AG09319 (cell line): Measurements from ENCODE around the gene FHAD1.

Experiments used
- DNase-seq: peaks from one replicate; pipeline ENCODE4 v3.0.0-alpha.2; 2010; ENCODE audit warnings: low read depth; ENCODE audit errors: extremely low read depth
- CTCF ChIP-seq: IDR thresholded peaks from 2 replicates; pipeline ENCODE4 v1.5.1; 2011; ENCODE audit warnings: low read depth, mild to moderate bottlenecking, inconsistent platforms, low read length, moderate library complexity

Gene FHAD1

DNA sequence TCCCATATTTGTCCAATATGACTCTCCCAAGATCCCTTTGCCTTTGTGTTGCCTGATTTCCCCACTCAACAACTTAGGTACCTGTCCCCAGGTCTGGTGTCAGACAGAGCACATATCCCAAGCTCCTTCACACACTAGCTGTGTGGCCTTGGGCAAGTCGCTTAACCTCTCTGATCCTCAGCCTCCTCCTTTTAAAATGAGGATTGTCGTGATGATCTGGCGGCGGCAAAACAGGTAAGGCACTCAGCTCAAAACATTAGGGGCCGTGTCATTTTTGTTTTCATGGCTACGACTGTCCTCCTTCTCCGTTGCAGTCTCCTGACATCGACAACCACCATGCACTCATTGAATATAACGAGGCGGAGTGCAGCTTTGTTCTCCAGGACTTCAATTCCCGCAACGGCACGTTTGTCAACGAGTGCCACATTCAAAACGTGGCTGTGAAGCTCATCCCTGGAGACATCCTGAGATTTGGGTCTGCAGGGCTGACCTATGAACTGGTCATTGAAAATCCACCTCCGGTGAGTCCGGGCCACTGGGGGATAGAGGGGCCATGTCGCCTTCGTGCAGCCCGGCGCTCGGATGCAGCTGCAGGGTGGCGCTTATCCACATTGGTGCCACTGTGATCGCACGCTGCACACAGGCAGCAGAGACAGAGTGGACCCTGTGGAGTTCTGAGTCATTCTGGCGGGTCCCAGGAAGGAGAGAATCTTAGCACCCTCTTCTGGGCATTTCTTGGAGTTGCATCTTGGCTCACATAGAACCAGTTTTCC, 25.2 kb downstream of the FHAD1 start:
- peak; percentile 30 for DNase-seq
- TF ChIP-seq CTCF, result peak; percentile 80

DNA sequence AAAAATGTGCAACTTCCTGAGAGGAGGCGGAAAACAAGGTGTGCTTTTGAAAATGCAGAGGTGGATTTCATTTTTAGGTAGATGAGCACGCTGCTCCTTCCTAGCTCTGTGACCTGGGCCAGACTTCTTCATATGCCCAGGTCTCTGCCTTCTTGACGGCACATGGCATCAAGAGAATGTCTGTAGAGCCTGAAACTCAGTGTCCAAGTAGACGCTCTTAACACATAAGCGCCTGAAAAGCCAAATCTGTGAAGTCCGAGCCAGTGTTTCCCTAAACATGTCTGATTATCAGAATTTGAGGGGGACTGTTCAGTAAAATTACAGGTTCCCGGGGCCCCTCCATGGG, 25.7 kb downstream of the FHAD1 start:
- no peak for DNase-seq
- no peak for TF ChIP-seq CTCF

DNA sequence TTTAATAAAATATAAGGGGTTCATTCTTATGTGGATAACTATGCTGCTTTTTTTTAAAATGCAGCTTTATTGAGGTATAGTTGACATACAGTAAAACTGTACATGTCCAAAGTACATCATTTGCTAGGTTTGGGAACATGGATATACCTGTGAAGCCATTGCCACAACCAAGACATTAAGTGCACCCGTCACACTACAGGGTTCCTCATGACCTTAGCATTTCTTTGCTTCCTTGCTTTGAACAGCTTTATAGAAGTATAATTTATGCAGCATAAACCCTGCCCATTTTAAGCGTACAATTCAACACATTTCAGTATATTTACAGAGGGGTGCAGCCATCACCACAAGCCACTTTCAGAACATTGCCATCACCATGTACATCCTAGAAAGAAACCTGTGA, 26.3 kb downstream of the FHAD1 start:
- no peak for DNase-seq
- no peak for TF ChIP-seq CTCF

- DNase-seq, result no peak
- no peak for TF ChIP-seq CTCF
Observed at GRCh38 chr1:15275921-15276683, 29.1 kb downstream of the FHAD1 start.

- no peak for DNase-seq
Observed at GRCh38 chr1:15276691-15277446, 29.8 kb downstream of the FHAD1 start.

DNA sequence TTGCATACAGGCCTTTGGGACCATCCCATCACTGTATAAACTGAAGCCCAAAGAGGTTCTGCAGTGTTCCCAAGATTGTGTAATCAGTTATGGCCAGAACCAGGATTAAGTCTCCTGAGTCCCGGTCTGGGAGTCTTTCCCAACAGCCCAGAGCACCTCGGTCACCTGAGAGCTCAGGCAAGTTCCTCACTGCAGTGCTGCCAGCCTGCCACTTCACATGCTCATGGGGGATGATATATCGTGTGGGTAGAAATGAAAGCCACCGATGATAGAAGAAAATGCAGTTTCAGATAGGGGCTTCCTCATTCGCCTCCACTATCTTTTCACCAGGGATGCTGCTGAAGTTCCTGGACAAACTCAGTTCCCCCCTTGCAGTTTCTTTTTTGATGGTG, 30.4 kb downstream of the FHAD1 start:
- no peak for TF ChIP-seq CTCF
- DNase-seq, result no peak

More at GRCh38 chr1:15276691-15277446, 29.8 kb downstream of the FHAD1 start:
- no peak for TF ChIP-seq CTCF

- no peak for TF ChIP-seq CTCF
- no peak for DNase-seq
Observed at GRCh38 chr1:15277933-15278332, 30.9 kb downstream of the FHAD1 start.
